Transverse colon (tissue), 3 donors: ENCODE results near the gene PLA2G4B.

Experiments
- POLR2A ChIP-seq: fragments of 450-650 bp; IDR thresholded peaks from one replicate; pipeline ENCODE4 v1.6.1; 2016; ENCODE audit warnings: antibody characterized with exemption, mild to moderate bottlenecking, moderate library complexity
- TF ChIP-seq, protein P1 (sequence below), 5 experiments: fragments of 200-600 bp in 3 of 5; fragments of 450-650 bp in 2 of 5; sonication (generic) in 3 of 5; IDR thresholded peaks; 1 replicate in 2 of 5; 2 replicates in 3 of 5; pipeline ENCODE4 v1.5.1; 2016 to 2017; ENCODE audit warnings: antibody characterized with exemption in 5 of 5, inconsistent platforms in 3 of 5, mild to moderate bottlenecking in 2 of 5, moderate library complexity in 1 of 5

DNA sequence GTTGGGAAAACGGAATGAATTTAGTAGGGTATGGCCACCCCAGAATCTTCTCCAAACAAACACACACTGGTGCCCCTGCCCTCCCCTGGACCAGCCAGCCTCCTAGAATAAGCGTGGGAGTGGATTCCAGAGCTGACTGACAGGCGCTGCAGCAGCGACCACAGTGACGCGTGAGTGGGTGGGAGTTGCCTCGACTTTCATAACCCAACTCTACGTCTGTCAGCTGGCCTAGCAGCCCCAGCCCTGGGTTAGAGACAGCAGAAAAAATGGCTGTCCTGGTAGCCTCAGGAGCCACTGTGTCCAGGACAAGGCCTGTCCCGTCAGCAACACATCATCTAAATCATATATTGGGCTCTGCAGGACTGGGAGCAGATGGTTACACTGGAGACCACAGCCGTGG, 10.0 kb downstream of the PLA2G4B start:
- TF ChIP-seq, protein P1, sequence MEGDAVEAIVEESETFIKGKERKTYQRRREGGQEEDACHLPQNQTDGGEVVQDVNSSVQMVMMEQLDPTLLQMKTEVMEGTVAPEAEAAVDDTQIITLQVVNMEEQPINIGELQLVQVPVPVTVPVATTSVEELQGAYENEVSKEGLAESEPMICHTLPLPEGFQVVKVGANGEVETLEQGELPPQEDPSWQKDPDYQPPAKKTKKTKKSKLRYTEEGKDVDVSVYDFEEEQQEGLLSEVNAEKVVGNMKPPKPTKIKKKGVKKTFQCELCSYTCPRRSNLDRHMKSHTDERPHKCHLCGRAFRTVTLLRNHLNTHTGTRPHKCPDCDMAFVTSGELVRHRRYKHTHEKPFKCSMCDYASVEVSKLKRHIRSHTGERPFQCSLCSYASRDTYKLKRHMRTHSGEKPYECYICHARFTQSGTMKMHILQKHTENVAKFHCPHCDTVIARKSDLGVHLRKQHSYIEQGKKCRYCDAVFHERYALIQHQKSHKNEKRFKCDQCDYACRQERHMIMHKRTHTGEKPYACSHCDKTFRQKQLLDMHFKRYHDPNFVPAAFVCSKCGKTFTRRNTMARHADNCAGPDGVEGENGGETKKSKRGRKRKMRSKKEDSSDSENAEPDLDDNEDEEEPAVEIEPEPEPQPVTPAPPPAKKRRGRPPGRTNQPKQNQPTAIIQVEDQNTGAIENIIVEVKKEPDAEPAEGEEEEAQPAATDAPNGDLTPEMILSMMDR (IDR thresholded peaks at IDR 0.05) = no peak
- TF ChIP-seq POLR2A = no peak
